GM19455 (cell line): ENCODE measurements around the gene ORAI3.

ENCODE experiments used
- ATAC-seq: cut with Tn5 transposase; IDR thresholded peaks from one replicate; pipeline ENCODE4 v1.9.1; 2021; ENCODE audit not compliant: unreplicated experiment

ORAI3 gene

DNA sequence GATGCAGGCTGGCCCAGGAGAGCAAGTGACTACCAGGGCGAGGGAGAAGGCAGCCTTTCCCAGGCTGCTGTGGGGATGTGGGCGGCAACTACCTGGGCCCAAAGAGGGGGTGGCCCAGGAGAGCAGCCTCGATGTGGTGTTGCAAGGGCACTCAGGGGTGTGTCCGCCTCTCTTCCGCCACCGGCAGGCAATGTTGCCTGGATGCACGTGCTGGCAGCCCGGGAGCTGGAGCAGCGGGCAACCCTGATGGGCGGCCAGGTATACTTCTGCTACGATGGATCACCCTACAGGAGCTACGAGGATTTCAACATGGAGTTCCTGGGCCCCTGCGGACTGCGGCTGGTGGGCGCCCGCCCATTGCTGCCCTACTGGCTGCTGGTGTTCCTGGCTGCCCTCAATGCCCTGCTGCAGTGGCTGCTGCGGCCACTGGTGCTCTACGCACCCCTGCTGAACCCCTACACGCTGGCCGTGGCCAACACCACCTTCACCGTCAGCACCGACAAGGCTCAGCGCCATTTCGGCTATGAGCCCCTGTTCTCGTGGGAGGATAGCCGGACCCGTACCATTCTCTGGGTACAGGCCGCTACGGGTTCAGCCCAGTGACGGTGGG, 38.8 kb downstream of the ORAI3 start:
- ATAC-seq, result no peak

DNA sequence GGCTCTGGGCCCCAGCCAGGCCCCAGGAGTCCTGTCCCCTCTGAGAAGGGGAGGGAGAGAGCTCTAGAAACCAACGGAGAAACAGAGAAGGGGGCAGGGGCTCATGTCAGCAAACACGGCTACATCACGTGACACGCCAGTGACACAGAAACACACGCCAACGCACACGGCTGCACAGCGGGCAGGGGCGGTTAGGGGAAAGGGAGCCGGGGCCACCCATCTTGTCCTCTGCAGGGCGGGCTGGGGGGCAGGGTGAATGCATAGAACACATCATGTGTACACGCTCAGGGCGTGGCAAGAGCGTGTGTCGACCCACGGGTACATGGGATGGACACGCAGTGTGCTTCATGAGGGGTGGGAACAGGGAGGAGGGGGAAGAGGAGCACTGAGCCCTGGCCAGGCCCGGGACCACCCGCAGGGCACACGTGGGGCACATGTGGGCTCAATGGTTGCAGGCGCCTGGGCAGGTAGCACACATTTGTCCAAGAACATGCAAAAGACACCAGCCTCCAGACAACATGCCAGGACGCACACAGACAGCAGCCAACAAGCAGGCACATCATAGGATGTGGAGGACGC, 40.7 kb downstream of the ORAI3 start:
- ATAC-seq, result no peak

DNA sequence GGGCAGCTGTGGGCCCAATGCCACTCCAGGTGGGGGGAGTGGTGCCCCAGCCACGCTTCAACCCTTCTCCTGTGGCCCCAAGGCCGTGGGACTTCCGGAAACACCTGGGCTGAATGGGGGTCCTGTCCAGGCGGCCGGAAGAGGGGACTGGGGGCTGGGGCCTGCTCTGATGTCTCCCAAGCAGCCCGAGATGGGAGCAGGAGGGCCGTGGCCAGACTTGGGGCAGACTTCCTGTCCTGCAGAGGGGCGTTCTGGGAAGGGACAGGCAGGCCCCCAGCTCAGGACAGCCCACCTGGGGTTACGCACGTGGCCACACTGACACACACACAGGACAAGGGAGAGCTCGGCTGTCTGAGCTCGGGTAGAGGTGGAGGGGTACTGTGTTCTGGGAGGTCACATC, 41.2 kb downstream of the ORAI3 start:
- no peak for ATAC-seq

DNA sequence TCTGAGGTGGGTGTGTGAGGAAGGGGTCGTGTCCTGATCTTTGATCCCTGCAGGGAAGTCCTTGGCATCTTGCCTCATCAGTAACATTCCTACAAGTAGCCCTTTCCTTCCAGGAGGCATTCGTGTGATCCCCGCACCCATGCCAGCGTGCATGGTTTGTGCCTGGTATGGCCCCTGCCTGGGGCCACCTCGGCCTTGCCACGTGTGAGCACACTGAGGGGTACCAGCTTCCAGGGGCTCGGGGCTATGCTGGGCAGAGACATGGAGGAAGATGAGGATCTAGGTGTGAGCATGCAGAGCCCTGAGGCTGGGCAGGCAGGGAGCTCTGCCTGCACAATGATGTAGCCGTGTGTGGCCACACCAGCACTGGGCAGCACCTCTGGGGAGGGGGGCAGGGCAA, 42.2 kb downstream of the ORAI3 start:
- ATAC-seq, result no peak

DNA sequence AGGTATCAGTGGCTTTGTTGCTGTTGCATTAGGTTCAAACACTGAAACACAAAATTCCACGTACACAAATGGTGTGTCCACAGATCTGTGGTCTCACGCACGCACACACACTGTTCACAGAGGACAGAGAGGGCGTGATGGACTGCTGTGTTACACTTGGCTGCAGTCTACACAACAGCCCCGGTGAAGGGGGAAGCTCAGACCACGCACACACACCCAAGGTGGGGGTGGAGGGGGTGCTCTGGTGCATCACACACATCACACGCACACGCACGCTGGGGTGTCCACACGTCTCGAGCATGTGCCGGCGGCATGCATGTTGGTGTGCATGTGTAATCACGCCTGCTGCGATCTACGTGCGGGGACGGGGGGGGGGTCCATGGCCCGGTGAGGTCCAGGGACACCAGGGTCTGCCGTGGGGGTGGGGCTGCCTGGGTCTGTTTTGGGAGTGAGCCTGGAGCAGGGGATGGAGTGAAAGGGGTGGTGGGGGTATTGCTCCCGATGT, 43.5 kb downstream of the ORAI3 start:
- ATAC-seq, result no peak

DNA sequence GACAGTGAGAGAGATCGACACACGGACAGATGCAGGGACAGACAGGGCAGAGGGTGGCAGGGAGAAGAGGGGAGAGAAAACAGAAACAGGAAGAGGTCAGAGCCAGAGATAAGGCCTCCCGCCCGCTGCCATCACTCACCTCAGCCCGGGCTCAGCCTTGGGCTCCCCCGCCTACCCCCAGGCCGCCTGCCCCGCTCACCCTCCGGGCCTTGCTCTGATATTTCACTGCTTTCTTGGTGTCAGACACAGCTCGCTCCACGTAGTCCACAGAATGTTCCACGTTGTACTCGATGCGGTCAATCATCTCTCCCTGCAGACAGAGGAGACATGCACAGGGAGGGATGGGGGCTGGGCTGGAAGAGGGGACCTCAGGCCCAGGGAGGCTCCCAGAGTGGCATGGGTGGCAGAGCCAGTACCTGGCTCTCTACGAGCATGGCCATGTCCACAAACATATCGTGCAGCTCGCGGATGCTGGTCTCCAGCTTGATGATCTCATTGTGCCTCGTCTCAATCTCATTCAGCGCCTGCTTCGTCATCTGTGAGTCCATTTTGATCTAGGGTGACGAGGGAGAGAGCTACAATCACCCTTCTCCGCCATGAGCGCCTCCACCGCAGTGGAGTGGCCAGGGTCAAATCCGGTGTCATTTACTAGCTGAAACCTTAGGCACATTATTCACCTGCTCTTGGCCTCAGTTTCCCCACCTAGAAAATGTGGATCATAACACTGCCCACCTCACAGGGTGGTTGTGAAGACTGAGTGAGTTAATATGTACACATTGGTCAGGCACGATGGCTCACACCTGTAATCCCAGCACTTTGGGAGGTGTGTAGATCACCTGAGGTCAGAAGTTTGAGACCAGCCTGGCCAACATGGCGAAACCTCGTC, 44.3 kb downstream of the ORAI3 start:
- no peak for ATAC-seq

DNA sequence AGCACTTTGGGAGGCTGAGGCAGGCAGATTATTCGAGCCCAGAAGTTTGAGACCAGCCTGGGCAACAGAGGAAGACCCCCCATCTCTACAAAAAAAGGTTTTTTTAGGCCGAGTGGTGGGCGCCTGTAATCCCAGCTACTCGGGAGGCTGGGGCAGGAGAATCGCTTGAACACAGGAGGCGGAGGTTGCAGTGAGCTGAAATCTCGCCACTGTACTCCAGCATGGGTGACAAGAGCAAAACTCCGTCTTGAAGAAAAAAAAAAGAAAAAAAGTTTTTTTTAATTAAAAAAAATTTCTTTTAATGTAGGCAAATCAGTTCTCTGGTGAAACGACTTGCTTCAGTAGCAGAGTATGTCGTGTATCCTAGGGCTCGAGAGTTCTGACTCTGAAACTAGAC, 47.1 kb downstream of the ORAI3 start:
- no peak for ATAC-seq

DNA sequence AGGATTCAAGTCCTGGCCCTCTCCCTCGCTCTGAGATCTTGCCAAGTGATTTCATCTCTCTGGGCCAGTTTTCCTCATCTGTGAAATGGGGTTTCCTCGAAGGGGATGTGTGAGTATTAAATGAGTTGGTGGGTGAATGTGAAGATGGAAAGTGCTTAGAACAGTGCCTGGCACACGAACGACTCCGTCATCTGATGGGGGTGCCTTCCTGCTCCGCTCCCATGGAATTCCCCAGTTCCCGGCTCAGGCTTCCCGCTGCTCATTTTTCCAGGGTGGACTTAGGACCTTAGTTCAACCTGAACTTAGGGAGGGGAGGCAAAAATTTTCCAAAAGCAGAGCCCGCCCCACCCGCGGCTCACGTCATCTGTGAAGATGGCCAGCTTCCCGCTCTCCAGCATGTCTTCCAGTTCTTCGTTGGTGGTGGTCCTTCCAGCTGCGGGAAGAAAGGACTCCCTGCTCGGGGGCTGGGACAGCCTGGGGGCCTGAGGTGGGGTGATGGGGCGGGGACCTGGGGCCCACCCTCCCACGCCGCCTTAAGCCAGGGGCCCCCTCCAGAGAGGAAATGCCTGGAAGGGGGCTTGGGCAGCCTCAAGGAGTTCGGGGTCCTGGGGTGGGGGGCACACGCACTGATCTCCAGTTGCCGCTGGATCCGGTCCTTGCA, 47.6 kb downstream of the ORAI3 start:
- ATAC-seq, result peak; percentile 15

DNA sequence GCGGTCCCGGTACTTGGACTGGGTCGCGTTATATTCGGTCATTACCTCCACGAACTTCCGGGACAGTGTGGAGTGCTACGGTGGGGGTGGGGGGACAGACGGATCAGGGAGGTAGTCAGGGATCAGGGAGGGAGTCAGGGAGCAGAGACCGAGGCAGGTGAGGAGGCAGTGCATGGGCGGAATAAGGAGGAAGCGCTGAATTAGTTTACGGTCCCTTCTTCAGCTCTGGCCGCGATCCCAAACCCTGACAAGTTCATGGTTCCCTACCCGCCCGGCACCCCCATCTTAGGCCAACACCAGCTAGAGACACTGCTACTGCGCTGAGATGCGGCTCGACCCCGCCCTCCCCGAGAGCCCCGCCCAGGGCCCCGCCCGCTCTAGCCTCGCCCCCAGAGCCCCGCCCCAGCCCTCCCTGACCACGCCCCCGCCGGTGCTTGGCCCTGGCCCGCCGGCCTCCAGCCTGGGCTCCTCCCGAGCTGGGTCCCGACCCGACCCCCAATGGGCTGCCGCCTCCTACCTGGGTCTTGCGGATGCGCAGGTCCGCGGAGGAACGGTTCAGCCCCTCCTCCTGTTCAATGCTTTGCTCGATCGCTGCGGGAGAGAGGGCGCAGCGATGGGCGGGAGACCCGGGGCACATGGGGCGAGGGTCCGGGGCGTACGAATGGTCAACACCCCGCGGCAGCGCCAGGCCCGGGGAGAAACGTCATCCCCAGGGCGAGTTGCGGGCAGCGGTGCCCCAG, 48.3 kb downstream of the ORAI3 start:
- peak; percentile 66 for ATAC-seq

DNA sequence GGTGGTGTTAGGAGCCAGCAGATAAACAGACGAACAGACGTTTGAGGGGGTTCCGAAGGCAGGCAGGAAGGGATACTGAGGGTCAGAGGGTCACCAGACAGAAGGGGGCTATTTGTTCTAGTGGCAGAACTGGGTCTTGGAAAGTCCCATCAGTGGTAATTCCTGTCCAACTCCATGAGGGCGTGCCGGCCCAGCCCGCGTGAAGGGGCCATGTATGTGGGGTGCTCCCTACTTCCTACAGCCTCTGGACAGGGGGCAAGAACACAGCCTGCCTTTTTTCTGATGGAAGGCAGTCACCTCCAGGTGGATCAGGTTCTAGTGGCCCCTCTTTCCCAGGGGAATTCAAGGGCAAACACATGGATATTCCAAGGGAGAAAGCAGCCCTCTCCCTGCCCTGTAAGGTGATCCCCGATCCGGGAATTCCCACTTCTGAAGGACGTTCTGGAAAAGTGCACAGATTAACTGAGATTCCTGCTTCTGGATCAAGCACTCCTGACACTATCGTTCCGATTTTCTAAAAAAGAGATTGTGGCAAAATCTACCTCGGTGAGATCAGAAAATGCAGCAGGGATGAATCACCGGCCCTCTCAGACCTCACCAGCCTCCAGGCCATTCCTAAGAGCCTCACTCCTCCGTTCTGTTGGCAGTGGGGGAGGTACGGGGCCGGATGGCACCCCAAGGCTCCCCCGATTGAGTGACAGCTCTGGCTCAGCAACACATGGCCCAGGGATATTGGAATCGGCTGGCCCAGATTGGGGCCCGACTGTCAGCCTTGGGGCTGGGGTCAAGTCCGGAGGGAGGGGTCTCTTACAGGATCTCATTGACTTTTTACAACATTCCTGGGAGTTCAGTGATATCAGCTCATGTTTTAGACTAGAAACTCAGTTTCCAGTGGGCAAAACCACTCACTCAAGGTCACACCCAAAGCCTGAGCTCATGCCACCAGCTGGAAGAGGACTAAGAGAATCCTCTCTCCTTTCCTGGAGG, 49.1 kb downstream of the ORAI3 start:
- no peak for ATAC-seq

DNA sequence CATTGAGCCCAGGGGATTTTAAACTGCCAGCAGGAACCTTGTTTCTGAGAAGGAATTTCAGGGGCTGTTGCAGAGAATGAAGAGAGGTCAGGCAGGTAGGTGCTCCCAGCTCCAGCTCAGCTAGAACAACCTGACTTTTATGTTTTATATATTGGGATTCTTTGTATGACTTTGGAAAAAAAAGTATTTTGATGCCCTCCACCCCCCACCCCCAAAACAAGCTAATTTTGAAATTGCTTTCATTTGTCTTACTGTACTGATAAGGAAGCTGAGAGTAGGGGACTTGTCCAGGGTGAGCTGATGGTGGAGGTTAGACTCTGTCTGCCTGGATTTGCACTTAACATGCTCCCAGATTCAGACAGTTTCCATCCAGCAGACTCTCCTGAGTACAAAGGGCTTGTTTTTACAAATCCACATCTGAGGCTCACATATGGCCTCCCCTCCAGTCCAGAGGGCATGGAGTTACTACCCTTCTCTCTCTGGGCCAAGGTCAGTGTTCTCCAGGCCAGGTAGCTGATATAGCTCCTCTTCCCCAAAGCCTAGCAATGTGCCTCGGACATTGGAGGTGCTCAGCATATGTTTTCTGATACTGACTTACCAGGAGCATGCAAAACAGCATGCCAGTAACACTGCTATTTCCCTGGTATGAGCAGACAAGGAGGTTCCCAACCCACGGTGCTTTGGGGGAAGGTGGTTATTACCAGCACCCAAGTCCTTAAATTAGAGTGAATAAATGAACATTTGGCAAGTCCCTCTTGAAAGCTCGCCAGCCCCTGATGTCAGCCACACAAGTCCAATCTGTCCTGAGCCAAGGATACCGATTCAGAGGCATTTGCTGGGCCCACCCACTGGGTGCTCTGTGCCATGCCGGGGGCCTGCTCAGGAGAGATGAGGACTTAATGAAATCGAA, 50.2 kb downstream of the ORAI3 start:
- no peak for ATAC-seq

DNA sequence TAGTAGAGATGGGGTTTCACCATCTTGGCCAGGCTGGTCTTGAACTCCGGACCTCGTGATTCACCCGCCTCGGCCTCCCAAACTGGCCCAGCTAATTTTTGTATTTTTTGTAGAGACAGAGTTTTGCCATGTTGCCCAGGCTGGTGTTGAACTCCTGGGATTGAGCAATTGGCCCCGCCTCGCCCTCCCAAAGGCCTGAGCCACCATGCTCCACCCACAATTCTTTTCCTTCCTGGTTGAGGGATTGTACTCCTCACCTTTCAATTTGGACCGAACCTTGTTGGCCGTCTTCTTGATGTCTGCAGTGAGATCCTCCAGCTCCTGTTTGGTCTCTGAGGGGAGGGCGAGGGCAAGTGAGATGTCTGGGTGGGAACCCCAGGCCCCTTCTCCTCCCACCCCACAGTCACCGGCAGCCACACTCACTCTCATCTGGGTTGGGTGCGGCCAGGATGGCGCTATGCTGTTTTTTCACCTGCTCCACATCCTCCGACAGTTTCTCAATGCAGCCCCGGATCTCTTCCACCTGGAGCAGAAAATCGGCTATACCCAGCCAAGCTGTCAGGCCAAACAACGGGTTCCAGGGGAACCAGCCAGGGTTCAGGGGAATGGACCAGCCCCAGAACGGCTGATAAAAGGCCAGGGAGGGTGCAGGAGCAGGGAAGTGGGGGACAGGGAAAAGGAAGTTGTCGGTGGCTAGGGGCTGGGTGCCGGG, 52.0 kb downstream of the ORAI3 start:
- ATAC-seq, result no peak

DNA sequence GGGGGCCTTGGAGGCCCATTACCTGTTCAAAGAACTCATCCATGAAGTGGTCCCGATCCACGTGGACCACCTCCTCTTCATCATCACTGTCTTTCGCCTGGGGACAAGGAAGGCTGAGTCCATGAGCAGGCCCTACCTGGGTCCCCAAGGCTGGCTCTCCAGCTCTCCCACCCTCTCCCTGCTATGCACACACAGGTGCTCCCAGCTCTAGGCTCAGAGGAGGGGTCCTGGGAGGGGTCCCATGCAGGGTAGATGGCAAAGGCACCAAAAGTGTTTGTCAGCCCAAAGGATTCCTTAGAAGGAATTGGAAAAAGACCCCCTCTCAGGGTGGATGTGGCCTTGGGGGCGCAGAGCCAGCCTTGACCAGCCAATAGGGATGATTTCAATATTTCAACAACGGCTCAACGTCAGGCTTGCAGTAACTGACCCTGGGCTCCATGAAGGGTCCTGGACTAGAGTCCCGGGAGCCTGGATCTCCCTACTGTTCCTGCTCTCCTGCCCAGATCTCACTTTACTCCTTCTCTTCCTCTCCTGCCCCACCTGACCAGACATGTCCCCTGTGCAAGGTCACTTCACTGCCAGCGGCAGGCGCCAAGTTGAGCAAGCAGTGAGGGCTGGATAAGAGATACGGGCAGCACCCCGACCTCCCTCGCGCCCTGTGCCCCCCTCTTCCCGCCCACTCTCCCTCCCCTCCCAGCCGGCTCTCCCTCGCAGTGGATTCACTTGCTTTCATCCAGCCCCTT, 52.8 kb downstream of the ORAI3 start:
- ATAC-seq, result no peak

DNA sequence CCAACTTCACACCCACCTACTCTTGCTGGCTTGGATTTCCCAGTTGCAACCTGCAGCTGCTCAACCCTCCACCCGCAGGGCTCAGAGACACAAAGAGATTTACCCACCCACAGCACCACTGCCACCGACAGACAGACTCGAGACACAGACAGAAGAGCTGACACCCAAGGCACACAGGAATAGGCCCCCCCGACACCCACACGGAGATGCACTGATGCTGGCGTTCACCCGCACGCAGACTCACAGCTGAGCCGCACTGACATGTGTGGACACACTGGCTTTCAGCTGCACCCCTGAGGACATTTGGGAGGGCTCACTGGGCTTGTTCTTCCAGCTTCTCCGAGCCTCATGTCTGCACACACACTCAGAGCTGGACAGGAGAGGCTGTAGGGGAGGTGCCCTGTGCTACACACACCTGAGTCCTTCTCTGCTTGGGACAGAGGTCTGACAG, 53.4 kb downstream of the ORAI3 start:
- ATAC-seq, result no peak

DNA sequence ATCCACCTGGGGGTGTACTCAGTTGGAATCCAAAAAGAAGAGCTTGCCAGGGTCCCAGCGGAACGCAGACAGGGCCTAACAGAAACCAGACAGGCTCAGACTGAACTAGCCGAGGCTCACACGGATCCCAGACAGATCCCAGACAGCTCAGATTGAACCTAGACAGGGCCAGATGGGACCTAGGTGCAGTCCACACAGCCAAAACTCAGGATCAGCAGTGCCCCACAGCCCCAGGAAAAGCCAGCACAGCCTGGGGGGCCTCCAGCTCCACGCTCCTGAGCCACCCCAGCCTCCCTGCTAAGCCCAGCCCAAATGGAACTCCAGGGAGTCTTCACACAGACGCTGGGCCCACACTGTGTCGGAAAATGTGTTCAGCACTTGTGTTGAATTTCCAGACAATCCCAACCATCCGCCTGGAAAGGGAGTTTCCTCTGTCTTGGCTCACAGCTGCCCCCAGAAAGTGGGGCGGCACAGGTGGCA, 54.0 kb downstream of the ORAI3 start:
- ATAC-seq, result no peak

DNA sequence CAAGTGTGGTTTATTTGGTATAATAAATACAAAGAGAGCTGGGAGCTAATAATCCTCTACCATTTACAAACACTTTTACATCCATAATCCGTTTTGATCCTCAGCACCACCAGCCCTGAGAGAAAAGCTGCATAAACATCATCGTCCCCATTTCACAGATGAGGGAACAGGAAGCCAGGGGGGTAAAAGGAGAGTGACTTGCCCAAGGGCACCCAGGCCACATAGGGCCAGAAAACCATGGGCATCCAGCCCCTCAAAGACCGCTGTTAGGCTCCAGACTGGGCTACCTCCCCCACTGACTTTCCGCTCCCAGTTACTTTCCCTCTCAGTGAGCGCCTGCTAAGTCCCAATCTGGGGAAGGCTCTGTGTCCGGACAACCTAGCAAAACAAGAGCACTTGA, 54.9 kb downstream of the ORAI3 start:
- no peak for ATAC-seq
